NB4 (cell line): ENCODE data around the gene BBS9.
A peak's percentile ranks its signal among the peaks of the same experiment; 100 is the strongest.

Experiments
- DNase-seq: peaks from one replicate; pipeline ENCODE4 v3.0.0; 2010; ENCODE audit warnings: low read depth
- H3K4me3 ChIP-seq: one replicate; pipeline ENCODE4 v1.5.1; 2011; ENCODE audit warnings: mild to moderate bottlenecking, low read depth, low read length, moderate library complexity
- CTCF ChIP-seq: IDR thresholded peaks from one replicate; pipeline ENCODE4 v1.5.1; 2012; ENCODE audit warnings: low read depth, low read length
- MAX ChIP-seq: IDR thresholded peaks from 2 replicates; pipeline ENCODE4 v1.6.1; 2011; ENCODE audit warnings: low read depth, low read length
- MYC ChIP-seq: IDR thresholded peaks from 2 replicates; pipeline ENCODE4 v1.6.1; 2011; ENCODE audit warnings: low read depth, low read length
- POLR2A ChIP-seq: IDR thresholded peaks from 2 replicates; pipeline ENCODE4 v1.6.1; 2011; ENCODE audit warnings: mild to moderate bottlenecking; ENCODE audit not compliant: insufficient read length; ENCODE audit errors: extremely low read depth

The BBS9 gene

GRCh38 chr7:33537104-33537477, 407.7 kb downstream of the BBS9 start:
- H3K4me3 ChIP-seq: no peak overlapping the region
- DNase-seq: no peak
- TF ChIP-seq POLR2A (no peak), MAX (no peak), CTCF (no peak), MYC (no peak)

- TF ChIP-seq MAX (no peak), POLR2A (no peak), MYC (no peak), CTCF (no peak)
- no peak overlapping the region for H3K4me3 ChIP-seq
- peak; percentile 25 for DNase-seq
Observed at GRCh38 chr7:33539198-33539597, 409.8 kb downstream of the BBS9 start.

- TF ChIP-seq MAX (no peak), MYC (no peak), POLR2A (no peak), CTCF (no peak)
- no peak for DNase-seq
Observed at GRCh38 chr7:33539659-33540400, 410.5 kb downstream of the BBS9 start.

GRCh38 chr7:33547880-33548279, 418.5 kb downstream of the BBS9 start:
- no peak overlapping the region for H3K4me3 ChIP-seq
- TF ChIP-seq MYC: no peak
- no peak for TF ChIP-seq CTCF
- no peak for TF ChIP-seq POLR2A
- TF ChIP-seq MAX: no peak
- DNase-seq: no peak

More at GRCh38 chr7:33539659-33540400, 410.5 kb downstream of the BBS9 start:
- H3K4me3 ChIP-seq: no peak overlapping the region

- TF ChIP-seq POLR2A: no peak
Observed at GRCh38 chr7:33550363-33550762, 421.0 kb downstream of the BBS9 start.

GRCh38 chr7:33550979-33551378, 421.6 kb downstream of the BBS9 start:
- H3K4me3 ChIP-seq: no peak overlapping the region
- DNase-seq: no peak
- no peak for TF ChIP-seq MYC
- TF ChIP-seq POLR2A: no peak
- TF ChIP-seq CTCF: no peak
- TF ChIP-seq MAX: no peak

More at GRCh38 chr7:33550363-33550762, 421.0 kb downstream of the BBS9 start:
- no peak for DNase-seq
- no peak overlapping the region for H3K4me3 ChIP-seq
